Stimulated activated naive B cell treated with anti-CD40 and anti-IgM and Interleukin-4, amounts not matched to agents 10 μg/mL and 1 μg/mL and 100 μg/mL, for 72 hours (primary cell): ENCODE measurements around the gene CHTF18.
A peak's percentile ranks its signal among the peaks of the same experiment; 100 is the strongest.
"Not testable (repeated sequence)": the region's sequence is repeated elsewhere in the genome, so short reads cannot be mapped to it uniquely, and the experiment has no call there.

Experiments used
- ATAC-seq, 2 donors: fragments of 150-1000 bp; cut with Tn5 transposase; replicated peaks; 2 replicates each; pipeline ENCODE4 v1.10.0; 2021; ENCODE audit warnings: moderate library complexity in 1 of 2
- DNase-seq: peaks from one replicate; pipeline ENCODE4 v3.0.0; 2021
- H3K27ac Mint-ChIP-seq: one replicate; pipeline ENCODE4 v1.8.0; 2022; ENCODE audit warnings: mild to moderate bottlenecking, mixed read lengths
- H3K27me3 Mint-ChIP-seq, 2 donors: one replicate each; pipeline ENCODE4 v1.8.0; 2022; ENCODE audit warnings: mixed read lengths in 2 of 2
- H3K36me3 Mint-ChIP-seq, 2 donors: one replicate each; pipeline ENCODE4 v1.8.0; 2022; ENCODE audit warnings: mixed read lengths in 2 of 2, mild to moderate bottlenecking in 1 of 2
- H3K4me1 Mint-ChIP-seq, 2 donors: one replicate each; pipeline ENCODE4 v1.8.0; 2022; ENCODE audit warnings: mixed read lengths in 2 of 2, mild to moderate bottlenecking in 1 of 2
- H3K4me3 Mint-ChIP-seq, 2 donors: one replicate each; pipeline ENCODE4 v1.8.0; 2022; ENCODE audit warnings: mild to moderate bottlenecking in 2 of 2, mixed read lengths in 2 of 2, moderate library complexity in 1 of 2
- H3K9me3 Mint-ChIP-seq, 2 donors: one replicate each; pipeline ENCODE4 v1.8.0; 2022; ENCODE audit warnings: mixed read lengths in 2 of 2, mild to moderate bottlenecking in 1 of 2

Gene CHTF18

GRCh38 chr16:751152-752006 is 37.0 kb upstream of the CHTF18 start:
- H3K27ac Mint-ChIP-seq, result peak overlapping the region; percentile 53
- H3K4me3 Mint-ChIP-seq, result no peak overlapping the region
- H3K36me3 Mint-ChIP-seq, result no peaks in the 10 kb centered on the region
- ATAC-seq (no peak), DNase-seq (no peak)
- no peaks in the 10 kb centered on the region for H3K9me3 Mint-ChIP-seq
- H3K27me3 Mint-ChIP-seq, result peaks cover 1 to 19% of the 10 kb centered on the region in 2 donors
- H3K4me1 Mint-ChIP-seq, result peaks cover 3 to 4% of the 10 kb centered on the region in 2 donors

- peaks cover 3 to 4% of the 10 kb centered on the region in 2 donors for H3K4me1 Mint-ChIP-seq
- ATAC-seq (no peak), DNase-seq (no peak)
- H3K27me3 Mint-ChIP-seq, result peaks cover 5 to 15% of the 10 kb centered on the region in 2 donors
- no peak overlapping the region for H3K27ac Mint-ChIP-seq
- H3K9me3 Mint-ChIP-seq, result no peaks in the 10 kb centered on the region
- no peaks in the 10 kb centered on the region for H3K36me3 Mint-ChIP-seq
- H3K4me3 Mint-ChIP-seq, result no peak overlapping the region
Observed at GRCh38 chr16:752007-752312, 36.5 kb upstream of the CHTF18 start.

- H3K27ac Mint-ChIP-seq, H3K4me1 Mint-ChIP-seq, H3K36me3 Mint-ChIP-seq, H3K4me3 Mint-ChIP-seq, H3K9me3 Mint-ChIP-seq, ATAC-seq, DNase-seq: not testable (repeated sequence)
- H3K27me3 Mint-ChIP-seq, result peaks cover 12 to 22% of the 10 kb centered on the region in 2 donors
Observed at GRCh38 chr16:754121-754607, 34.3 kb upstream of the CHTF18 start.

GRCh38 chr16:754656-755055 is 33.8 kb upstream of the CHTF18 start:
- ATAC-seq (peak; percentile 33 to 50), DNase-seq (no peak)
- peaks cover 4 to 8% of the 10 kb centered on the region in 2 donors for H3K4me1 Mint-ChIP-seq
- H3K27ac Mint-ChIP-seq, result no peak overlapping the region
- no peak overlapping the region for H3K4me3 Mint-ChIP-seq
- no peaks in the 10 kb centered on the region for H3K9me3 Mint-ChIP-seq
- no peaks in the 10 kb centered on the region for H3K36me3 Mint-ChIP-seq
- peaks cover 12 to 22% of the 10 kb centered on the region in 2 donors for H3K27me3 Mint-ChIP-seq

- peaks cover 4 to 8% of the 10 kb centered on the region in 2 donors for H3K4me1 Mint-ChIP-seq
- no peak overlapping the region for H3K4me3 Mint-ChIP-seq
- ATAC-seq (no peak), DNase-seq (no peak)
- H3K9me3 Mint-ChIP-seq, result no peaks in the 10 kb centered on the region
- no peak overlapping the region for H3K27ac Mint-ChIP-seq
- H3K27me3 Mint-ChIP-seq, result peaks cover 12 to 22% of the 10 kb centered on the region in 2 donors
- no peaks in the 10 kb centered on the region for H3K36me3 Mint-ChIP-seq
Observed at GRCh38 chr16:756428-756827, 32.0 kb upstream of the CHTF18 start.

GRCh38 chr16:759110-759910 is 29.1 kb upstream of the CHTF18 start:
- Mint-ChIP-seq H3K9me3 (no peaks in the 10 kb centered on the region), H3K27ac (no peak overlapping the region), H3K36me3 (no peaks in the 10 kb centered on the region), H3K4me1 (peaks cover 4 to 8% of the 10 kb centered on the region in 2 donors), H3K27me3 (peaks cover 19% of the 10 kb centered on the region in 2 donors), H3K4me3 (no peak overlapping the region)
- ATAC-seq, result no peak
- no peak for DNase-seq

- H3K27ac Mint-ChIP-seq, result no peak overlapping the region
- no peaks in the 10 kb centered on the region for H3K9me3 Mint-ChIP-seq
- DNase-seq, result no peak
- H3K4me1 Mint-ChIP-seq, result peaks cover 0 to 6% of the 10 kb centered on the region in 2 donors
- H3K36me3 Mint-ChIP-seq, result no peaks in the 10 kb centered on the region
- H3K27me3 Mint-ChIP-seq, result peaks cover 19% of the 10 kb centered on the region in 2 donors
- ATAC-seq, result no peak
- no peak overlapping the region for H3K4me3 Mint-ChIP-seq
Observed at GRCh38 chr16:760065-760464, 28.4 kb upstream of the CHTF18 start.

- no peaks in the 10 kb centered on the region for H3K9me3 Mint-ChIP-seq
- DNase-seq (no peak), ATAC-seq (no peak)
- H3K36me3 Mint-ChIP-seq, result no peaks in the 10 kb centered on the region
- peaks cover 0 to 4% of the 10 kb centered on the region in 2 donors for H3K4me1 Mint-ChIP-seq
- no peak within 1 kb of the TSS for H3K27ac Mint-ChIP-seq
- peaks cover 19% of the 10 kb centered on the region in 2 donors for H3K27me3 Mint-ChIP-seq
- H3K4me3 Mint-ChIP-seq, result no peak within 1 kb of the TSS
Observed at GRCh38 chr16:760545-761343, 27.7 kb upstream of the CHTF18 start, which contains the start of gene MSLN. Gene MSLN, plus strand, starts transcription at chr16:760734. Its CDS starts 1,947 bp downstream, at chr16:762681.

GRCh38 chr16:761625-762513 is 26.6 kb upstream of the CHTF18 start:
- Mint-ChIP-seq H3K27me3 (peaks cover 14 to 19% of the 10 kb centered on the region in 2 donors), H3K27ac (no peak overlapping the region), H3K4me1 (peaks cover 0 to 4% of the 10 kb centered on the region in 2 donors), H3K9me3 (no peaks in the 10 kb centered on the region), H3K4me3 (no peak overlapping the region), H3K36me3 (no peaks in the 10 kb centered on the region)
- ATAC-seq, result no peak
- DNase-seq, result no peak

- H3K27ac Mint-ChIP-seq, result no peak overlapping the region
- peaks cover 10 to 15% of the 10 kb centered on the region in 2 donors for H3K27me3 Mint-ChIP-seq
- H3K9me3 Mint-ChIP-seq, result no peaks in the 10 kb centered on the region
- H3K4me1 Mint-ChIP-seq, result peaks cover 0 to 1% of the 10 kb centered on the region in 2 donors
- H3K36me3 Mint-ChIP-seq, result no peaks in the 10 kb centered on the region
- ATAC-seq, result no peak
- no peak for DNase-seq
- H3K4me3 Mint-ChIP-seq, result no peak overlapping the region
Observed at GRCh38 chr16:762595-763268, 25.7 kb upstream of the CHTF18 start.

- H3K9me3 Mint-ChIP-seq, result no peaks in the 10 kb centered on the region
Observed at GRCh38 chr16:763369-764183, 24.8 kb upstream of the CHTF18 start.

GRCh38 chr16:764184-764750 is 24.2 kb upstream of the CHTF18 start:
- Mint-ChIP-seq H3K27ac (no peak overlapping the region), H3K4me1 (no peaks in the 10 kb centered on the region), H3K9me3 (no peaks in the 10 kb centered on the region), H3K36me3 (no peaks in the 10 kb centered on the region), H3K27me3 (peaks cover 7 to 12% of the 10 kb centered on the region in 2 donors), H3K4me3 (no peak overlapping the region)
- ATAC-seq (no peak), DNase-seq (no peak)

More at GRCh38 chr16:763369-764183, 24.8 kb upstream of the CHTF18 start:
- Mint-ChIP-seq H3K27me3 (peaks cover 7 to 12% of the 10 kb centered on the region in 2 donors), H3K27ac (no peak overlapping the region), H3K36me3 (no peaks in the 10 kb centered on the region), H3K4me1 (no peaks in the 10 kb centered on the region), H3K4me3 (no peak overlapping the region)
- ATAC-seq (no peak), DNase-seq (no peak)
